GM19035 (cell line): Measurements from ENCODE around the gene ZMYND8.
"Not testable (repeated sequence)": the region's sequence is repeated elsewhere in the genome, so short reads cannot be mapped to it uniquely, and the experiment has no call there.

ENCODE experiments used
- ATAC-seq: cut with Tn5 transposase; IDR thresholded peaks from one replicate; pipeline ENCODE4 v1.9.1; 2021; ENCODE audit not compliant: unreplicated experiment

Gene ZMYND8

GRCh38 chr20:47210470-47210869, 146.0 kb downstream of the ZMYND8 start:
- ATAC-seq: no peak

DNA sequence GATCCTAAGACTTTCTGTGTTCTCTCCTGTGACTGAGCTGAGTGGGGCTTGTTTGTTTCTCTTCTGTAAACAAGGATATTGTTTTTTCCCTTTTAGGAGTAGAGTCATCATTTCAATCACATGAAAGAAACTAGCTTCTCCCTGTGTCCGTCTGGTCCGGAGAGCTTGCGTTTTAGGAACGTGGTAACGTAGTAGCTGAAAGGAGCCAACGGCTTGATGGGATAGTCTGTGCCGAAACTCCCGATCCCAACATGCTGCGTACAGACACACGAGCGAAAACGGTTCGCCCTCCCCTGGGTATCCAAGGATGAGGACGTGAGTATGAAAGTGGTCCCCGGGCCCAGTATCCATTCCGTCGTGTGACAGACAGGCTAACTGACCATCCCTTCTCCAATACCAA, 146.5 kb downstream of the ZMYND8 start:
- ATAC-seq: no peak

- no peak for ATAC-seq
Observed at GRCh38 chr20:47208534-47209174, 147.8 kb downstream of the ZMYND8 start.

GRCh38 chr20:47206962-47207641, 149.4 kb downstream of the ZMYND8 start:
- ATAC-seq: no peak

- ATAC-seq: not testable (repeated sequence)
Observed at GRCh38 chr20:47206552-47206951, 149.9 kb downstream of the ZMYND8 start.

- no peak for ATAC-seq
Observed at GRCh38 chr20:47205577-47206123, 150.8 kb downstream of the ZMYND8 start.

DNA sequence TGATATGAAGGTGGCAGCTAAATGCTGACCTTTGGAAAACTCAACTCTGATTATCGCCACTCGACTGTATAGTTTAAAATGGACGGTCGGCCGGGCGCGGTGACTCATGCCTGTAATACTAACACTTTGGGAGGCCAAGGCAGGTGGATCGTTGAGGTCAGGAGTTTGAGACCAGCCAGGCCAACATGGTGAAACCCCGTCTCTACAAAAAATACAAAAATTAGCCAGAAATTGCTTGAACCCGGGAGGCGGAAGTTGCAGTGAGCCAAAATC, 151.7 kb downstream of the ZMYND8 start:
- not testable (repeated sequence) for ATAC-seq

GRCh38 chr20:47204008-47204849, 152.3 kb downstream of the ZMYND8 start:
- no peak for ATAC-seq

DNA sequence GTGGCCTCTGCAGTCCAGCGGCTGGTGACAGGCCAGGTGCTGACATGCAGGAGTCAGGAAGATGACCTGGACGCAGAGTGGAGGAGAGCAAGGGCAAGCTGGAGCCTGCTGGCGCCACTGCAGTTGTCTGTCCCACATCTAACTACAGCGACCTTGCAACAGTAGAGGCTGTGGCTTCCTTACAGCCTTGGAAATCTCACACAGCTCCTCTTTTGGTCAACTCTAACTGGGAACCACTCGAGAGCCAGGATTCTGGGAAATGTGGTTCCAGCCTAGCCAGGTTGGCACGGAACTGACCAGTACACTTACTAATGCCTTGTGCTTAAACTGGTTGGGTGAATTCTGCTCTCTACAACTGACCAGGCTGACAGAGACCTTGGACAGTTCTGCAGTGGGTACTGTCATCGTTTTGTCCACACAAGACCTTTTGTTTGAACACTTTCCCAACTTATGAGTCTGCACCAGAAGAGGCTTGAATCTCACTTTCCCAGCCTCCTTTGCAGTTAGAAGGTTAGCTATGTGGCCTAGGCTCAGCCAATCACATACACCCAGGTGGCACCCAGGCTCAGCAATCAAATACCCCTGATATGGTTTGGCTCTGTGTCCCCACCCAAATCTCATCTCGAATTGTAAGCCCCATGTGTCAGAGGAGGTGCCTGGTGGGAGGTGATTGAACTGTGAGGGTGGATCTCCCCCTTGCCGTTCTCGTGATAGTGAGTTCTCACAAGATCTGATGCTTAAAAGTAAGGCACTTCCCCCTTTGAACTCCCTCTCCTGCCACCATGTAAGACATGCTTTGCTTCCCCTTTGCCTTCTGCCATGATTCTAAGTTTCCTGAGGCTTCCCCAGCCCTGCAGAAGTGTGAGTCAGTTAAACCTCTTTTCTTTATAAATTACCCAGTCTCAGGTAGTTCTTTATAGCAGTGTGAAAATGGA, 153.5 kb downstream of the ZMYND8 start:
- no peak for ATAC-seq

DNA sequence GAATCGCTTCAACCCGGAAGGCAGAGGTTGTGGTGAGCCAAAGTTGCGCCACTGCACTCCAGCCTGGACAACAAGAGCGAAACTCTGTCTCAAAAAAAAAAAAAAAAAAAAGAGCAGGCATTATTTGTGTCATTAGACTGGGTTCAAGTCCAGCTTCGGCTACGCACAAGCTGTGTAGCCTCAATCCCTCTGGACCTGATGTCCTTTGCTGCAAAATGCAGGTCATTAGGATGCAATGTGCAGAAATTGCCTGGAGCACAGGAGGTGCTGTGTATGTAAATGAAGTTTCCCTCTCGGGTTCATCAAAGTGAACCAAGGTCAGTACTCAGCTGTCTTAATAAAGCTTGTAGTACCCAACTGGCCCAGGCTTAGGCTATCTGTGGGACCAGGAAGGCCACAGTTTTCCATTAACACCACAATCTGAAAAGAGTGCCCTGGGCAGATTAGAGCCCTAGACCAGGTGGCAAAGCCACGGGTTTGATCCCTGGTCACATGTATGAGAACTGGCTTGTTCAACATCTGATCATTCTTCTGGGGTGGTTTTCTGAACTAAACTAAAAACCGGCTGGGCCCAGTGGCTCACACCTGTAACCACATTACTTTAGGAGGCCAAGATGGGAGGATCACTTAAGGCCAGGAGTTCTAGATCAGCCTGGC, 155.3 kb downstream of the ZMYND8 start:
- no peak for ATAC-seq

GRCh38 chr20:47198996-47199552, 157.4 kb downstream of the ZMYND8 start:
- ATAC-seq: no peak

DNA sequence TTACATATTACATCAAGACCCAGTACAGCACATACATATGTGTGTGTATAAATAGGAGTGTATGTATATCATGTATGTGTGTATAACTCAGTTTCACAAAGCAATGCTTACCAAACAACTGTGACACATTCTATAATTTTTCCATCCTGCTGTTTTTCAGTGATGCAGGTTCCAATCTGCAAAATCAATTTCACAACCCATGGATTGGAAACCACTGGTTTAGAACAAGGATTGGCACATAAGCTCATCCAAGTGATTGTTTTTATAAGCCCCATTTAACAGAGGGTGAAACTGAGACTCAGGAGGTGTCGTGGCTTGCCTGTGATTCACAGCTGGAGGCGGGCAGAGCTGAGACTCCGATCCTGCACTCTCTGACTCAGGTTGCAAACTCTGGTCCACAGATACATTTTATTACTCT, 158.2 kb downstream of the ZMYND8 start:
- ATAC-seq: no peak

DNA sequence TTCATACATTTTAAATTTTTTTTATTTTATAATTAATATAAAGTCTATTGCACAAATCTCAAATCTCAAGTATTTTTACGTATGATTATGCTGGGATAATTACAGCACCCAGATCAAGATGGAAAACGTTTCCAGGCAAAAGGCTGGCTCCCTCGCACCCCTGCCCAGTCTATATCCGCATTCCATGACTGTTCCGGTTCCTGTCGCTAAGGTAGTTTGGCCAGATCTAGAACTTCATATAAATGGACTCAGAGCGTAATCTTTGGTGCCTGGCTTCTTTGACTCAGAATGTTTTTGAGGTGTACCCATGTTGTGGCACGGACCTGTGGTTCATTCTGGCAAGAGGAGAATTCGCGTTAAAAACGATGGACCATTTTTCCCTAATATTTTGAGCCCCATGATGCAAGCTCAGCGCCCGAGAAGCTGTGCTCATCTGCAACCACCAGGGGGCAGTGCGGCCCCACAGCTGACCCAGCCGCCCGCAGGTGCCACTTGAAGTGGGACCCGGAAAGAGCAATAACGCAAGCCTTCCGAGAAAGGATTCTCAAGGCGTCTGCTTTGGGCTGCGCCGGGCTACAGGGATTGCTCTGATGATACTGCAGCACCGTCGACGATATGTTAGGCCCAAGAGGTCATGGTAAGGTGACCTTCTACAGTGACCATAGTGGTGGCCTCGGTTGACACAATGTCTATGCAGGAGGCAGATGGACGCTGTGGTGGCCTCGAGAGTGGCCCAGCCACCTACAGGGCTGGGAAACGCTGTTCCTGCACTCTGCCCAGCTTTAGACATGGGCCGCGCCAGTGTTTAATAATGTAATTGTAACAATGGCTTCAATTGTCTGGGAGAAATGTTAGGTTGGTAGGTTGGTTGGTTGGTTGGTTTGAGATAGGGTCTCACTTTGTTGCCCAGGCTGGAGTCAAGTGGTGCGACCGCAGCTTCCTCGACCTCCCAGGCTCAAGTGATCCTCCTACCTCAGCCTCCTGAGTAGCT, 160.1 kb downstream of the ZMYND8 start:
- no peak for ATAC-seq

- no peak for ATAC-seq
Observed at GRCh38 chr20:47195573-47195972, 160.9 kb downstream of the ZMYND8 start.

- ATAC-seq: no peak
Observed at GRCh38 chr20:47191956-47192355, 164.5 kb downstream of the ZMYND8 start.

DNA sequence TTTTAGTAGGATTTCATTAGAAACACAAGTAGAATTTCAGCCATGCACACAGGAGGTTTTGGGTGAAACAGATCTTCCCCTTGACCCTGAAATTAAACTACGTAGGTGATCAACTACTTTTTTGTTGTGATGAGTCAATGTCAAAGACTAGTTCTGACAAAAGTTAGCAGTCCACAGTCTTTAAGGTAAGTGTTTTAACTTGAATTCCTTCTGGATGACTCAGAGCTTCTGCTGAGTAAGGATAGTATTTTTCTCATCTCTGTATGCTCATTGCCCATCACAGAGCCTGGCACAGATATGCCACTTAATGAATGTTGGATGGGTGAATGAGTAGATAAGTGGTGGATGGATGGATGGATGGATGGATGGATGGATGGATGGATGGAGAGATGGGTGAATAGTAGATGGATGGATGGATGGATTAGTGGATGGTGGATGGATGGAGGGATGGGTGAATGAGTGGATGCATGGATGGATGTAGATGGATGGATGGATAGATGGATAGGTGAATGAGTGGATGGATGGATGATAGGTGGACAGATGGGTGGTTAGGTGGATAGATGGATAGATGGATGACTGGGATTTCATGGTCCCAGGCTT, 165.3 kb downstream of the ZMYND8 start:
- no peak for ATAC-seq

DNA sequence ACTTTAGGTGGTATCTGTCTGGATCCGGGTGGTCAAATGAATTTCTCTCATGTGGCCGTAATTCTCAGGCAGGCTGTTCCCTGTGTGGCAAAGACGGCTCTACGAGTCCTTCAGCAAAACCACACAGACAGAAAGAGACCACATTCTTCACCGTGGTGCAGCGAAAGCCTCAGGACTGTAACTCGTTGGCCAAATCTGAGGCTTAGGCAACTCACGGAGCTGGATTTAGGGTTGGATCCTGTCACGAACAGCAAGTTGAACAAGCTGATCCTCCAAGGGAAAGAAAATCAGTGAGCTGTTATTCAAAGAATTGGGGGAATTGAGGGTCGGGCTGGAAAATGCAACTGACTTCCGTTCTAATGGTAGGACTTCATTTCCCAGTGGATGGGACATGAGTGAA, 167.4 kb downstream of the ZMYND8 start:
- ATAC-seq: no peak

- ATAC-seq: no peak
Observed at GRCh38 chr20:47188540-47188939, 168.0 kb downstream of the ZMYND8 start.
